Stimulated activated naive CD4-positive, alpha-beta T cell (primary cell): ENCODE results near the gene ETFA.
A peak's percentile ranks its signal among the peaks of the same experiment; 100 is the strongest.
"Not testable (repeated sequence)": the region's sequence is repeated elsewhere in the genome, so short reads cannot be mapped to it uniquely, and the experiment has no call there.

Experiments
- DNase-seq, 6 experiments: peaks; one replicate each; lab custom pipeline; 2025; lab: John Stamatoyannopoulos, UW

The ETFA gene

GRCh38 chr15:76278651-76279050, 32.6 kb downstream of the ETFA start:
- no peak for DNase-seq

GRCh38 chr15:76274821-76275220, 36.4 kb downstream of the ETFA start:
- no peak for DNase-seq

GRCh38 chr15:76274226-76274625, 37.0 kb downstream of the ETFA start:
- no peak for DNase-seq

GRCh38 chr15:76270876-76271275, 40.4 kb downstream of the ETFA start:
- no peak for DNase-seq

- DNase-seq: no peak
These were observed 44.2 kb downstream of the ETFA start for GRCh38 chr15:76267077-76267476.

GRCh38 chr15:76265769-76266168, 45.5 kb downstream of the ETFA start:
- not testable (repeated sequence) for DNase-seq

GRCh38 chr15:76260246-76260938, 50.9 kb downstream of the ETFA start:
- DNase-seq: no peak

- DNase-seq: no peak
These were observed 51.9 kb downstream of the ETFA start for GRCh38 chr15:76259392-76259791.

- no peak for DNase-seq
These were observed 52.8 kb downstream of the ETFA start for GRCh38 chr15:76258460-76258859.

- no peak for DNase-seq
These were observed 57.4 kb downstream of the ETFA start for GRCh38 chr15:76253691-76254473.

GRCh38 chr15:76252249-76252648, 59.0 kb downstream of the ETFA start:
- no peak for DNase-seq

- DNase-seq: no peak
These were observed 59.6 kb downstream of the ETFA start for GRCh38 chr15:76251717-76252116.

GRCh38 chr15:76245072-76245610, 66.1 kb downstream of the ETFA start:
- DNase-seq: no peak

- DNase-seq: no peak
These were observed 71.5 kb downstream of the ETFA start for GRCh38 chr15:76239786-76240185.

GRCh38 chr15:76236350-76236749, 74.9 kb downstream of the ETFA start:
- no peak for DNase-seq

GRCh38 chr15:76235186-76235826, 76.0 kb downstream of the ETFA start:
- peak in 2 of 6 experiments; percentile 21 to 32 for DNase-seq

GRCh38 chr15:76234337-76234889, 76.9 kb downstream of the ETFA start:
- no peak for DNase-seq

GRCh38 chr15:76233921-76234320, 77.3 kb downstream of the ETFA start:
- DNase-seq: no peak

- no peak for DNase-seq
These were observed 82.0 kb downstream of the ETFA start for GRCh38 chr15:76229266-76229665.

GRCh38 chr15:76223521-76223920, 87.7 kb downstream of the ETFA start:
- DNase-seq: no peak

- no peak for DNase-seq
These were observed 89.1 kb downstream of the ETFA start for GRCh38 chr15:76222159-76222558.

GRCh38 chr15:76221085-76221767, 90.0 kb downstream of the ETFA start:
- DNase-seq: no peak
